GM21786 (cell line): Measurements from ENCODE around the gene PIK3AP1.
A peak's percentile ranks its signal among the peaks of the same experiment; 100 is the strongest.
"Not testable (repeated sequence)": the region's sequence is repeated elsewhere in the genome, so short reads cannot be mapped to it uniquely, and the experiment has no call there.

ENCODE experiments used
- ATAC-seq: cut with Tn5 transposase; IDR thresholded peaks from one replicate; pipeline ENCODE4 v1.9.1; 2021; ENCODE audit not compliant: unreplicated experiment

The PIK3AP1 gene

DNA sequence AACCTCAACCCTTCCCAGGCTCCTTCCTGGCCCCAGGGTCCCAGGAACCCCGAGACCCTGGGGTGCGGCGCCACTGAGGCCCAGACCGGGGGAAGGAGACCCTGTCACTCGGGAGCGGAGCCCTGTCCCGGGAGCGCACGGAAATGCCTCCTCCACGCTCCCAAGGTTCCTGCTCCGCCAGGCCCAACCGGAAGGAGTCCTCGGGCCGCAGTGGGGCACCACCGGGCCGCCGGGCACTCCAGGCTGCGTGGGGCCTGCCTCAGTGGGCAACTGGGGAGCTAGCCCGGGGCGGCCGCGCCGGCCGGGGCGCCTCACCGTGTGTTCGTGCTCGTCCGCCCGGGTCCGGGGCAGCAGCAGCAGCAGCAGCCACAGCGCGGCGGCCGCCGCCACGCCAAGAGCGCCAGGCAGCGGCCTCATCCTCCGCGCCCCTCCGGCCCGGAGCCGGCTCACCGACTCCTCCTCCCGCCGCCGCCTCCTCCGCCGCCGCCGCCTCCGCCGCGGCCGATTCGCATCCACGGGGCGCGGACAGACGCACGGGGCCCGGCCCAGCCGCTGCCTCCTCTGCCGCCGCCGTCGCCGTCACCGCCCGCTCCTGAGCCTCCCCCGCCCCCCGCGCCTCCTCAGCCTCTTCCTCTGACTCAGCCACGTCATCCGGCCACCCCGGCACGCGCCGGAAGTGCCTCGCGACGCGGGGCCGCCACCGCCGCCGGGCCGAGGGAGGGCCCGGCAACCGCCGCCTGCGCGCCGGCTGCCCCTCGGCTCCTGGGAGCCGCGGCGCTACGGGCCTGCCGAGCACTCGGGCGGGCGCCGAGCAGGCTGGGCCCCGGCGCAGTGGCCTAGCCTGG, 133.7 kb downstream of the PIK3AP1 start, which contains the start of gene TM9SF3:
Gene TM9SF3, minus strand, starts transcription at position 594 of the 845 bp plus-strand sequence. Its CDS starts 177 bp downstream, at position 417.
- peak; percentile 71 for ATAC-seq

DNA sequence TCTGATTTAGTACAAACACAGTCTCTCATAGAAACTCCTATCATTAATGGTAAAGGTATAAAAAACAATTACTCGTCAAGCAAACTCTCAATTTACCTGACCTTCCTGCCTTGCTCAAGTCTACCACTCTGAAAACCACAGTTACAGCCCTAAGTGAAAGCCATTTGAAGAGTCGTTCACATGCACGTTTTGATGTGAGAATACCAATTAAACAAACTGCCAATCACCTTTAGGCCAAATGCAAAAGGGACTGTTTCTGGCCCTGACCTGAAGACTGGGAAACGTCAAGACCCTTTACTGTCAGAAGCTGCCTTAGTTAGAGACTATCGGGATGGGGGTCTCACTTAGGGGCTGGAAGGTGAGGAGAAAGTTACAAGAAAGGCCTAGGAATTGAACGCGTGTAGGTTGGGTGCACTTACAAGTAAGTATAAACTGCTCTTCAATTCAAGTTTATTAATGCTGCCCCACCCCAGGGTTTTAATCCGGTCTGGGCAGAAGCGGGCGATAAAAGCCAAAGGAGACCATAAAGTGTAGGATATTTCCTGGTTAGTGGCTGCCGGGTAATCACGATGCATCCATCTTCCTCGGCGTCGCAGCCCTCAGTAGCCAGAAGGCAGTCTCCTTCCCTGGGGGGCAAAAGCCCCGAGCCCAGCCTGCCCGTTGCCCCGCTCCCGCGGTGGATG, 134.4 kb downstream of the PIK3AP1 start:
- ATAC-seq: peak; percentile 9

DNA sequence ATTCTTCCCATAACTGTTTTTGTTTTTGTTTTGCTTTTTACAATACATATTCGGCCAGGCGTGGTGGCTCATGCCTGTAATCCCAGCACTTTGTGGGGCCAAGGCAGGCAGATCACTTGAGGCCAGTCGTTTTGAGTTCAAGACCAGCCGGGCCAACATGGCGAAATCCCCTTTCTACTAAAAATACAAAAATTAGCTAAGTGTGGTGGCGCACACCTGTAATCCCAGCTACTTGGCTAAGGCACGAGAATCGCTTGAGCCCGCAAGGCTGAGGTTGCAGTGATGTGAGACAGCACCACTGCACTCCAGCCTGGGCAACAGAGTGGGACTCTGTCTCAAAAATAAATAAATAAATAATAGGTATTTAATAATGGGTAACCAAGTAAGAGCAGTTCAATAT, 135.8 kb downstream of the PIK3AP1 start:
- no peak for ATAC-seq

DNA sequence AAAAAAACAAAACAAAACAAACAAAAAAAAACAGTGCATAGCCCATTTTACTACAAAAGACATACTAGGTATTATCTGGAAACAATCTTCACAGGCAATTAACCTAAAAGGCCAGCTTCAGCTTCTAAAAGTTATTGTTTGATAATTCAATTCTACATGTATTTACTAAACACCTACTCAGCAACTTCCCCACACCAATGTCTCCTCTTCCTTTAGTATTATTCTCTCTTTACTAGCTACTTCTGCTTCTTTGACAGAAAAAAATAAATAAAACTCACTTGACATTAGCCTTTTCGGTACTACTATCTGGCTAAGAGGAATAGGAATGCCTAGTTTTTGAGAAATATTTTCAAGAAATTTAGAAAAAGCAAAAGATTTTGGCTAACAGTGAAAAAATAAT, 136.3 kb downstream of the PIK3AP1 start:
- no peak for ATAC-seq

DNA sequence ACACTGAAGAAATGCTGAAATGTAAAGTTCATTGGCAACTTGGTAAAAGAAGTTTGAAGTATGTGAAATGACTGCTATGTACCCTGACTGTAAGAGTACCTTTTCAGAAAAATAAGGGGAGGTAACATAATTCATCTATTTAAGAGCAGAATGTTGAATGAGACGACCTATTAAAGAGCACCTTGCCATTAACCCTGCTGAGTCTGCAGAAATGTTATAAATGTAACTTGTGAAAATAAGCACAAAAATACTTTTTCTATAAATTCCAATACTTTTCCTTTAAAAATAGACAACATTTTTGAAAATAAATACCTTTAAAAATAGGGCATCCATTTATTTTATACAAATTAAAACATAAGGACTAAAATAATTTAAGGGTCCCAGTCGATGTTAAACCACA, 141.2 kb downstream of the PIK3AP1 start:
- ATAC-seq: no peak

DNA sequence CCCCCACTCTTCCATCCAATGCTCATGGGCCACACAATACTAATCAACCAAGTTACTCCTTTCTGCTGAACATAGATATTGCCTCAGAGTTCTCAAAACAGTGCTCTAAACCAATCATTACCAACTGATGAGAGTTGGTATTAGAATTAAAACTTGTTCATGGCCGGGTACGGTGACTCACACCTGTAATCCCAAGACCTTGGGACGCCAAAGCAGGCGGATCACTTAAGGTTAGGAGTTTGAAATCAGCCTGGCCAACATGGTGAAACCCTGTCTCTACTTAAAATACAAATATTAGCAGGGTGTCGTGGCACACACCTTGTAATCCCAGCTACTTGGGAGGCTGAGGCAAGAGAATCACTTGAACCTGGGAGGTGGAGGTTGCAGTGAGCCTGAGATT, 141.7 kb downstream of the PIK3AP1 start:
- no peak for ATAC-seq

DNA sequence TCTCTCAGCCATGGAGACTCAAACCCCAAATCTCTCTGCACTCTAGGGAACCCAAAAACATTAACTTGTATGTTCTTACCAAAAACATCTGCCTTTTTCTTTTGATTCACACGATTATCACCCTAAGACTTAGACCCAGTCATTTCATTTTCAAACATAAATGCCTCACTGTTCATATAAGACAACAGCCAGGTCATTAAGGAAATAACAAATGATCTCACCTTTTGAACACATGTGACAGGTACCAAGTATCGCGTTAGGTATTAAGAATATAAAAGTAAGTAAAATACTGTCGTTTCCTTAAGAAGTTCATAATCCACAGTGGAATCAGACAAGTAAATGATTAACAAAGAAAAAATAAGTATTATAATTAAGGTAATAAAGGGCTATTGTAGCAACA, 142.3 kb downstream of the PIK3AP1 start:
- no peak for ATAC-seq

DNA sequence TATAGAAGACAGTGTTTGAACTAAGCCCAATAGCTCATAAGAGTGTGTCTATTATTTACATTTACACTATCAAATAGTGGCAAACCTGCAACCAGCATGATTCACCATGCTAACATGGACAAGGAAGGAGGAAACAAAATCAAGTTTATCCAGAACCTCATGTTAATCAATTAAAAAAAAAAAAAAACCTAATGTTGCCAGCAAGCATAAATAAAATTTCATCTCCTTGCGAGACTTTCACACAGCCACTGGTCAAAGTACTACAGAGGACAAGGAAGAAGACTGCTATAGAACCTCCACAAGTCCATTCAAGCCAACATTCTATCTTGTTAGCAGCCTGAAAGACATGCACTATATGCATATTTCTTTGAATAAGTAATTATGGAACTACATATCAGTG, 143.2 kb downstream of the PIK3AP1 start:
- no peak for ATAC-seq

DNA sequence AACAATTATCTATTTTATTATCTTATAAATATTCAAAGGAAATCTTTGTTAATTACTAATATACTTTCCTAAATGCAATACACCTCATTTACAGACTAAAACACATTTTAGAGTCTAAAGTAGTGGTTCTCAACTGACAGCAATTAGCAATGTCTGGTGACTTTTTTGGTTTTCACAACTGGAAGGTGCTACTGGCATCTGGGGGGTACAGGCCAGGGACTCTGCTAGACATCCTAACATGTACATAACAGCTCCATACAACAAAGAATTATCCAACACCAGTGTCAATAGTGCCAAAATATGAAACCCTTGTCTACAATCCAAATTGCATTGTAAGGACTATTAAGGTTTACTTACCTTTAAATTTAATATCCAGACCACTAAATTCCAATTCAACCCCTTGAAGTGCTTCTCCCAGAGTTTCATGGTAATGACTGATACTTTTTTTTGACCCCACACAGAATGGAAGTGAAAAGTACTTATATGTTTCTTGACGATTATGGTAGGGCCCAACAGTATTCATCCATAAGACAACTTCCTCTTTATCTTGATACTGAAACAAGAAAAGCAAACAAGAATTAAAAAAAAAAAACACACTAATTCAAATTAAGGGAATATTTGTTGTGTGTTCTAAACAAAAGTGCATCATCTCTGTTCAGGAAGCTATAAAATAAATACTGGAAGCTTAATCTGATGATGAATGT, 143.9 kb downstream of the PIK3AP1 start:
- ATAC-seq: no peak

DNA sequence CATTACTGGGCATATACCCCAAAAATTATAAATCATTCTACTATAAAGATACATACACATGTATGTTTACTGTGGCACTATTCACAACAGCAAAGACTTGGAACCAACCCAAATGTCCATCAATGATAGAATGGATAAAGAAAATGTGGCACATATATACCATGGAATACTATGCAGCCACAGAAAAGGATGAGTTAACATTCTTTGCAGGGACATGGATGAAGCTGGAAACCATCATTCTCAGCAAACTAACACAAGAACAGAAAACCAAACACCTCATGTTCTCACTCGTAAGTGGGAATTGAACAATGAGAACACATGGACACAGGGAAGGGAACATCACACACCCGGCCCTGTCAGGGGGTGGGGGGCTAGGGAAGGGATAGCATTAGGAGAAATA, 145.8 kb downstream of the PIK3AP1 start:
- ATAC-seq: not testable (repeated sequence)

DNA sequence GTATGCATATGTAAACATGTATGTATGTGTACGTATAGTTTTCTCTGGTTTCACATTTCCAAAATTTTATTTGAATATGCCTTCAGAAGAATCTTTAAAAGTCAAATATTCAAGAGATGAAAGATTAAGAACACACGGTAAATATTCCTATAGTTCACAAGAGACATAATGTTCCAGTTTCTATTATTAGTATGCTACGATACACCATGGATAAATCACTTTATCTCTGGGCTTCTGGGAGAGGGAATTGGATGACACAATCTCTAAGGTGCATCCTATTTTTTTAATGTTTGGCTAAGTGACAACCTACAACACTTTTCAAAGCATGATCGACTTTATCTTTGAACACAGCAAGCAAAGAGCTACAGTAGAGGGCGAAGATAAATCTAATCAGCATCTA, 147.3 kb downstream of the PIK3AP1 start:
- no peak for ATAC-seq

DNA sequence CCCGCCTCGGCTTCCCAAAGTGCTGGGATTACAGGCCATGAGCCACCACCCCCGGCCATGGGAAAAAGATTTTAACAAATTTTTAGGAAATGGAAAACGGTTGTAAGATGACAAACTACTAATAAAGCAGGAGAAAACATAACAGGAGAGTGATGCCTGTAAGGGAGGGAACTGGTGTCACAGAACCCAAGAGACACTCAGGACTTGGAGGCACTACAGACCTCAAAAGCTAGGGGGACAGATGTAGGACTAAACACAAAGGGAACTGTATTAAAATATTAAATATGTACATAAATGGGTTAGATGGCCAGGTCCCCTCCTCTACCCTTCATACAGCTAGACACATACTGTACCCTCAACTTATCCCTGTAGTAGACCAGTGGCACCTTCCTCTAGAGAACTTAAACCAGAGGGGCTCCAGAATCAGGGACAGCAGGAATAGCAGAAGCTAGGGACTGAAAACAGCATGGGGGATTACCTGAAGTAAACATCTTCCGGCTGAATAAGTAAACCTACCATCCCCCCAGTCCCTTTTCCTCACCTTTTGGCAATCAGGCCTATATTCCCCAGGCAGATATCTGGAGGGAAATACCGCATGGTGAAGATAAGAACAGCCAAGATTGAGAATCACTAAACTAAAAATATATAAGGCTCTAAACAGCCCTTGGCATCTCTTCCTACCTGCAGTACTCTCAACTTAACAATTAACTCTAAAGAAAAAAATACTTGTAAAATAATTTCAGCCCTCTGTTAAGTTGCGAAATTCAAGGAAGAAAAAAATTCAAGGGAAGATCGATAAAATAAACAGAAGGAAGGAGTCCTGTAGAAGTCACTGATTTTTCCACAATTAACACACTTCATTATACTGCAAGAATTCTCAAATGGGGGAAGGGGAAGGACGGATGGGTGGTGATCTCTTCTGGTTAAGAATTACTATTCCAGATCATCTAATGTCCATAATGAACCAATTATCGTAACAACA, 149.0 kb downstream of the PIK3AP1 start:
- ATAC-seq: no peak

DNA sequence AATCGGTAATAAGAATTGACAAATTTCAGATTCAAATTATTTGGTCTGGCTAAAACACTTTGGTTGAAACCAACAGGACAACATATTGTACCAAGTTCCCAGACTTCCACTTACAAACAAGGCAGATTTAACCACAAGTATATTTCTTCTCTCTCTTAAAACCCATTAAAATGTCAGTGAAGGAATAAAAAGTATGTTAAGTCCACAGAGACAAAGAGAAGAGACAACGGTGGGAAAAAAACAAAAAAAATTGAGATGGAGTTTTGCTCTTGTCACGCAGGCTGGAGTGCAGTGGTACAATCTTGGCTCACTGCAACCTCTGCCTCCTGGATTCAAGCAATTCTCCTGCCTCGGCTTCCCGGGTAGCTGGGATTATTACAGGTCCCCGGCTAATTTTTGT, 149.8 kb downstream of the PIK3AP1 start:
- ATAC-seq: no peak

DNA sequence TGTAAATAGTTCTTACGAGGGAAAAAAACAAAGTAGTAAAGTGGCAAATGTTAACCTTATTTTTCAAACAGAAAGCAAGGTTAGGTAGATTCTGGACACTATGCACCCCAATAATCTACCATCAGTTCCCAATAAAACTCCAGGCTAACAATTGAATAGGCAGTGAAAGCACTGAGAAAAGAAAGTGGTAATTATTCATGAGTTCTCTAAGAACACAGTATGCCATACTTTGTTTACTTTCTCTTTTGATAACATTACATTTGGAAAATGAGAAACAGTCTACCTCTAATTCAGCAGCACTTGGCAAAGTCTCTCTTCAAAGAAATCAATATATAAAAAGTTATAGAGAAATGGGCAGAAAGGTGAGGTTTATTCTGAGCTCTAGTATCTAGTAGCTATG, 151.9 kb downstream of the PIK3AP1 start:
- ATAC-seq: no peak

DNA sequence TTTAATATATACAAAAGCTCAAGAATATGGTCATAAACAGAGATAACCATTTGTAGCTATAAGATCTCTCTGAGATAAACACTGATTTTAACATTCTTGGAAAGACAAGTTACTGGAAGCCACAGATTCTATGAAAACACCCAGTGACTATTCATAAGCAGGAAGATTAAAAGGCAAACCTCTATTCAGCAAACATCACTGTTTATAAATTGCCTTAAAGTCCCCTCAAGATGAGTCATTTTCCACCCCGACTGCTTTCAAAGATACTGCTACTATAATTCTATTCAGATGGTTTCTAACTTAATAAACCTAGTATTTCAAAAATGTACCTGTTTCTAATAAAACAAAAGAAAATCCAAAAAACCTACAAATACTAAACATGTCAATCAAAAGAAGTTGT, 154.5 kb downstream of the PIK3AP1 start:
- ATAC-seq: no peak

DNA sequence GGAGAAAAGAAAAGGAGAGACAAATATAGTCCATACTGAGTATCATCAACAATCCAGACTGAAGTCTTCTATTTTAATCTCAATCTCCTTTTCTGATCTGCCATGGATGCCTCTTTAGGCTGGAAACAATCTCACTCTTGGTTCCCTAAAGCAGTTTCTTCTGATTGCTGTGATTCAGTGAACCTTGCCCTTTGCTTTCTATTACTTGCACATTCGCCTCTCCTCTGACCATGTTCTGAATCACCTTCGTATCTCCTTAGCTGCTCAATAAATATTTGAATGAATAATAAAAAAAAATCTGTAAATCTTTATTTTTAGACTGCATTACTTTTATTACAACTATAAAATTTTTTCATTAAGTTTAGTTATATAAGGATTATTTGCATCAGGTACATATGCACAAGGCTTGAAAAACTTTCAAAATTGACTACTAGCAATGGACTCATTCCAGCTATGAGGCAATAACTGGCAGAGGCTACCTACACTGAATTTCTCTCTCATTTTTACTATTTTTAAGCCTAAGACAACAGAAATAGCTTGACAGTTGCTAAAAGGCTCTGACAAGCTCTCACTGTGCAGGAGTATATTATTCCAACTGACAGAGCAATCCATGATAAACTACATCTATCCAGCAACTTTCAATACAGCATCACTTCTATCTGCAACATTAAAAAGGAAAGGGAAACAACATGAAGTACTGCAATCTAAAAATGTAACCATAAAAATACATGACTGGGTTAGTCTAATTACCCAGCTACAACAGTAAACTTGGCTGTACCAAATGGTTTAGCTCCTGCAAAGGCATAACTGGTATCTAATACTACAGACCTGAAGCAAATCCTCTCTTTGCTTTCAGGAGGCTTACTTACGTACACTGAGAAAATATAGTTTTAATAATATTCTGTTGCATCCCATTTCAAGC, 159.1 kb downstream of the PIK3AP1 start:
- no peak for ATAC-seq

DNA sequence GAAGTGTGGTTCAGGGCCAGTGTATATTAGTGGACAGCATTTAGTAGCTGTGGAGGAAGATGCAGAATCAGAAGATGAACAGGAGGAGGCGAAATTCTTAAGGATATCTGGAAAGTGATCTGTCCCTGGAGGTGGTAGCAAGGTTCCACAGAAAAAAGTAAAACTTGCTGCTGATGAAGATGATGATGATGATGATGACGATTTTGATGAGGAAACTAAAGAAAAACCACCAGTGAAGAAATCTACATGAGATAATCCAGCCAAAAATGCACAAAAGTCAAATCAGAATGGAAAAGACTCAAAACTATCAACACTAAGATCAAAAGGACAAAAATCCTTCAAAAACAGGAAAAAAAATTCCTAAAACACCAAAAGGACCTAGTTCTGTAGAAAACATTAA, 159.8 kb downstream of the PIK3AP1 start:
- no peak for ATAC-seq

DNA sequence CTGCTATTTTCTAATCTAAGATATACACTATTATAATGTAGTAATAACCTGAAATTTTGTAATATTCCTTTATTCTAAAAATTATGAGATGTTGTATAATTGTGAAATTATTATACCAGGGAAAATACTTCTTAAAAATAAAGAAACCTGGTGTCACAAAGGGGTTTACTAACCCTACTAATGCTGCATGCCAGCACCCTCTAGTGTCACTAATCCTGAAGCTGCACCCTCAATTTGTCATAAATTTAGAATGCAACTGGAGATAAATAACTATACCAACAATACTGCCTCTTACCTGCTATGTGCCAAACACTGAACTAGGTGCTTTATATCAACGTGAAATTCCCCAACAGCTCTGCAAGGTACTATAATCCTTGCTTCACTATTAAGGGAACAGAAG, 164.3 kb downstream of the PIK3AP1 start:
- no peak for ATAC-seq

DNA sequence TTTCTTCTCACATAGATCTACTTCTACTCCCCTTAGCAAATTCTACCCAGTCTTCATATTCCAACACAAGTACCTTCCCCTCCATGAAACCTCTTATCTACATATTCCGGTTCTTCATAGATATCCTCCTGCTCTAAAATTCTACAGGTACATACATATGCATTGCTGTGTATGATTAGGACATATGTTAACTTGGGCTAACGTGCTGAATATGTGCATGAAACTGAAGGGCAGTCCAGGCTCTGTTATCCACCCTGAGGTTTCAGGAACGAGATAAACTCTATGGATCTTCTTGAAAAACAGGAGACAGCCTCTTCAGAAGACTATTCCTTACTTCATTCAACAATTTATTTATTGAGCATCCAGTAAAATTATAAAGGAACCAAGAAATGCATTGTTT, 165.0 kb downstream of the PIK3AP1 start:
- ATAC-seq: no peak

DNA sequence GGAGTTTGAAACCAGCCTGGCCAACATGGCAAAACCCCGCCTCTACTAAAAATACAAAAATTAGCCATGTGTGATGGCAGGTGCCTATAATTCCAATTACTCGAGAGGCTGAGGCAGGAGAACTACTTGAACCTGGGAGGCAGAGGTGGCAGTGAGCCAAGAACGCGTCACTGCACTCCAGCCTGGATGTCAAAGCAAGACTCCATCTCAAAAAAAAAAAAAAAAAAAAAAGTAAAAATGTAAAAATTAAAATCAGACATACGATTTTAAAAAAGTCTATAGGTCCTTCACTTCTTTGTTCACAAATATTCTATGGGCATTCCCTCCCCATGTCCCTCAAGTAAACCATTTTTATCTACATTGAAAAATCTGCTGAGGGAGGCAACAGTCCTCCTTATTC, 171.7 kb downstream of the PIK3AP1 start:
- no peak for ATAC-seq
